ENCODE measurements around the gene USPL1.
A peak's percentile ranks its signal among the peaks of the same experiment; 100 is the strongest.
"Not testable (repeated sequence)": the region's sequence is repeated elsewhere in the genome, so short reads cannot be mapped to it uniquely, and the experiment has no call there.

The USPL1 gene

GRCh38 chr13:30617315-30618185, at the start of gene USPL1:
TSS of gene USPL1 (plus strand) at chr13:30617920. CDS start at chr13:30621141, 3,221 bp downstream.
- peak; percentile 98 for DNase-seq

- no peak for DNase-seq
Observed at GRCh38 chr13:30569901-30570576, 47.7 kb upstream of the USPL1 start.

GRCh38 chr13:30570691-30571090, 47.0 kb upstream of the USPL1 start:
- no peak for DNase-seq

- DNase-seq = no peak
Observed at GRCh38 chr13:30572859-30573275, 44.9 kb upstream of the USPL1 start.

GRCh38 chr13:30576528-30576927, 41.2 kb upstream of the USPL1 start:
- peak; percentile 62 for DNase-seq

- peak; percentile 67 for DNase-seq
Observed at GRCh38 chr13:30577401-30577852, 40.3 kb upstream of the USPL1 start.

GRCh38 chr13:30580852-30581502, 36.7 kb upstream of the USPL1 start:
- no peak for DNase-seq

GRCh38 chr13:30581582-30581981, 36.1 kb upstream of the USPL1 start:
- no peak for DNase-seq

- DNase-seq = no peak
Observed at GRCh38 chr13:30584051-30584731, 33.5 kb upstream of the USPL1 start.

- no peak for DNase-seq
Observed at GRCh38 chr13:30585748-30586262, 31.9 kb upstream of the USPL1 start.

- no peak for DNase-seq
Observed at GRCh38 chr13:30587231-30587630, 30.5 kb upstream of the USPL1 start.

- DNase-seq = no peak
Observed at GRCh38 chr13:30587739-30588138, 30.0 kb upstream of the USPL1 start.

GRCh38 chr13:30593001-30593400, 24.7 kb upstream of the USPL1 start:
- no peak for DNase-seq

- DNase-seq = no peak
Observed at GRCh38 chr13:30600496-30600895, 17.2 kb upstream of the USPL1 start.

GRCh38 chr13:30601836-30602235, 15.9 kb upstream of the USPL1 start:
- DNase-seq = no peak

GRCh38 chr13:30605052-30605451, 12.7 kb upstream of the USPL1 start:
- no peak for DNase-seq

GRCh38 chr13:30607186-30607585, 10.5 kb upstream of the USPL1 start:
- DNase-seq = not testable (repeated sequence)

GRCh38 chr13:30607908-30608307, 9.8 kb upstream of the USPL1 start:
- no peak for DNase-seq

GRCh38 chr13:30608364-30608763, 9.4 kb upstream of the USPL1 start:
- DNase-seq = no peak

- no peak for DNase-seq
Observed at GRCh38 chr13:30610311-30610710, 7.4 kb upstream of the USPL1 start.

- no peak for DNase-seq
Observed at GRCh38 chr13:30615481-30615865, 2.2 kb upstream of the USPL1 start.

GRCh38 chr13:30615866-30616541, 1.7 kb upstream of the USPL1 start:
- DNase-seq = no peak
